Activated CD4-positive, CD25-positive, alpha-beta regulatory T cell treated with anti-CD3 and anti-CD28 coated beads, Interleukin-2, amount 50 U/mL, for 72 hours (primary cell): ENCODE data around the gene MTHFD1L.

Experiments used
- DNase-seq: peaks from one replicate; pipeline ENCODE4 v3.0.0; 2021

MTHFD1L gene

GRCh38 chr6:150866147-150866990 lies 867 bp downstream of the MTHFD1L start:
- DNase-seq: peak; percentile 85

- DNase-seq: no peak
These were observed 1.5 kb downstream of the MTHFD1L start for GRCh38 chr6:150866991-150867501.

- DNase-seq: no peak
These were observed 3.3 kb downstream of the MTHFD1L start for GRCh38 chr6:150868759-150869158.

- DNase-seq: no peak
These were observed 8.7 kb downstream of the MTHFD1L start for GRCh38 chr6:150874179-150874578.

GRCh38 chr6:150875841-150876240 lies 10.3 kb downstream of the MTHFD1L start:
- DNase-seq: no peak

- no peak for DNase-seq
These were observed 11.1 kb downstream of the MTHFD1L start for GRCh38 chr6:150876598-150876997.

GRCh38 chr6:150877928-150878327 lies 12.4 kb downstream of the MTHFD1L start:
- DNase-seq: no peak

- DNase-seq: no peak
These were observed 13.1 kb downstream of the MTHFD1L start for GRCh38 chr6:150878347-150879213.

GRCh38 chr6:150880336-150880735 lies 14.8 kb downstream of the MTHFD1L start:
- DNase-seq: no peak

GRCh38 chr6:150881911-150882481 lies 16.5 kb downstream of the MTHFD1L start:
- DNase-seq: no peak

GRCh38 chr6:150883521-150883920 lies 18.0 kb downstream of the MTHFD1L start:
- DNase-seq: no peak

- no peak for DNase-seq
These were observed 20.7 kb downstream of the MTHFD1L start for GRCh38 chr6:150886155-150886554.

- no peak for DNase-seq
These were observed 22.6 kb downstream of the MTHFD1L start for GRCh38 chr6:150887978-150888563.

- no peak for DNase-seq
These were observed 24.8 kb downstream of the MTHFD1L start for GRCh38 chr6:150890346-150890745.

- peak; percentile 55 for DNase-seq
These were observed 26.5 kb downstream of the MTHFD1L start for GRCh38 chr6:150891888-150892485.

GRCh38 chr6:150894191-150894744 lies 28.8 kb downstream of the MTHFD1L start:
- no peak for DNase-seq

- no peak for DNase-seq
These were observed 29.5 kb downstream of the MTHFD1L start for GRCh38 chr6:150894935-150895552.

- DNase-seq: no peak
These were observed 30.6 kb downstream of the MTHFD1L start for GRCh38 chr6:150895928-150896632.

- DNase-seq: no peak
These were observed 32.0 kb downstream of the MTHFD1L start for GRCh38 chr6:150897400-150897943.

- DNase-seq: no peak
These were observed 33.1 kb downstream of the MTHFD1L start for GRCh38 chr6:150898399-150899170.
